Measurements from ENCODE around the gene SYPL2.
"Not testable (repeated sequence)": the region's sequence is repeated elsewhere in the genome, so short reads cannot be mapped to it uniquely, and the experiment has no call there.

The SYPL2 gene

DNA sequence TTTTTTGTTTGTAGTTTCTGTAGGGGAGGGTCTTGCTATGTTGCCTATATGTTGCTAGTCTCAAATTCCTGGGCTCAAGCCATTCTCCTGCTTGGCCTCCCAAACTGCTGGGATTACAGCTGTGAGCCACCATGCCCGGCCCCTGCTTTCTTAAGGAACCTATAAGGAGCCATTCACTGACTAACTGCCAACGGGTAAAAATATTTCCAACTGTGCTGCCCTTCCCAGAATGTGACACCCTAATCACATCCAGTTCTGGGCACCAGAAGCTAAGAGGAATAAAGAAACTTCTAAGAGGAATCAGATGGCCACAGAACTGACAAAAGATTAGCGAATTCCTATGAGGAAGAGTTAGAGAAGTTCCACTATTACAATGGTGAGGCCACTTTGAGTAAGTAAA is 6.4 kb downstream of the SYPL2 start:
- DNase-seq (ENCODE audit: low spot score) = no peak

DNA sequence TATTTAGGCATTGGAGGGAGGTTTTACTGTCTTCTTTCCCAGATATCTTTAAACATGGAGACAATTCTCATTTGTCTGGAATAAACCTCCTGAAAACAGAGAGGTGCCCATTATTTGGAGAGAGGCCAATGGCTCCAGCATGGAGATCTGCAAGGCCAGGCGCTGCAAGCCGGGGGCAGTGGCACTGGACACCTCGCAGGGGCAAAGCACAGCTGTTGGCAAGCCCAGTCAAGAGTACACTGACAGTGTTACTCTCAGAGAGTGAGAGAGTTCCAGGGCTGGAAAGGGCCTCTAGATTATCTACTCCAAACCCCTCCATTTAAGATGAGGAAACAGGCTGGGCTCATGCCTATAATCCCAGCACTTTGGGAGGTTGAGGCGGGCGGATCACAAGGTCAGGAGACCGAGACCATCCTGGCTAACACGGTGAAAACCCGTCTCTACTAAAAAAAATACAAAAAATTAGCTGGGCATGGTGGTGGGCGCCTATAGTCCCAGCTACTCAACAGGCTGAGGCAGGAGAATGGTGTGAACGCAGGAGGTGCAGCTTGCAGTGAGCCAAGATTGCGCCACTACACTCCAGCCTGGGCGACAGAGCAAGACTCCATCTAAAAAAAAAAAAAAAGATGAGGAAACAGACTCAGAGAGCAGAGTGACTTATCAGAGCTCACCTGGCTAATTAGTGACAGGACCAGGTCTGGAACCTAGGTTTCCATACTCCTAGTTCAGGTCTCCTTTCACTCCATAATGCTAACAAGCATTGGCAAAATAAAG is 7.1 kb downstream of the SYPL2 start:
- not testable (repeated sequence) for DNase-seq (ENCODE audit: low spot score)

DNA sequence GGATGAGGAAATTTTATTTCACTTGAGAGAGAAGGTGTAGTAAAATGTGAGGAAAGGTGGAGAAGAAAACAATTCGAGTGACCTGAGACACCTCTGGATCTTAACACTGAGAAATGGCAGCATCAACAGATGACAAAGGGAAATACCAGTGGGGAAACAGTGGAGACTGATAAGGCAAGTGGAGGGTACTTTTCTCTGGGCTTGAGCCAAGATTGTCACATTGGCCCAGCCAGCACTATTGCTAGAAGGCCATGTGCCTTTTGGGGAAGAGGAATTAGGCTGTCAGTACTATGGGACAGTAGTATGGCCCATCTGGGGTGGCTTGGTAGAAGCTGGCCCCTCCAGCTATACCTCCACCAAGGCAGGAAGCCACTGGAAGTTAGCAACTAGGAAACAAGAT is 8.4 kb downstream of the SYPL2 start:
- no peak for DNase-seq (ENCODE audit: low spot score)

GRCh38 chr1:109475261-109475660 is 8.9 kb downstream of the SYPL2 start:
- no peak for DNase-seq (ENCODE audit: low spot score)

GRCh38 chr1:109476825-109477224 is 10.5 kb downstream of the SYPL2 start:
- DNase-seq (ENCODE audit: low spot score) = no peak

DNA sequence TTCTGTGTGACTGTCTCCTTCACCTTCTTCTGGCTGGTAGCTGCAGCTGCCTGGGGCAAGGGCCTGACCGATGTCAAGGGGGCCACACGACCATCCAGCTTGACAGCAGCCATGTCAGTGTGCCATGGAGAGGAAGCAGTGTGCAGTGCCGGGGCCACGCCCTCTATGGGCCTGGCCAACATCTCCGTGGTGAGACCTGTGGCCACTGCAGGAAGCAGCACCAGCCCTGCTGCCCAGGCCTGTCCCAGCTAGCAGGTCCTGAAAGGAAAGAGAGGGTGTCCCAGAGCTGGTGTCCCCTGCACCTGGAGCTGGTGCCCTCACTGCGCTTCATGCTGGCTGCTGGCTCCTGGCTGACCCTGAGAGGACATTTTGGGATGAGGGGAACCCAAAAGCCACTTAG is 11.5 kb downstream of the SYPL2 start:
- DNase-seq (ENCODE audit: low spot score) = no peak

DNA sequence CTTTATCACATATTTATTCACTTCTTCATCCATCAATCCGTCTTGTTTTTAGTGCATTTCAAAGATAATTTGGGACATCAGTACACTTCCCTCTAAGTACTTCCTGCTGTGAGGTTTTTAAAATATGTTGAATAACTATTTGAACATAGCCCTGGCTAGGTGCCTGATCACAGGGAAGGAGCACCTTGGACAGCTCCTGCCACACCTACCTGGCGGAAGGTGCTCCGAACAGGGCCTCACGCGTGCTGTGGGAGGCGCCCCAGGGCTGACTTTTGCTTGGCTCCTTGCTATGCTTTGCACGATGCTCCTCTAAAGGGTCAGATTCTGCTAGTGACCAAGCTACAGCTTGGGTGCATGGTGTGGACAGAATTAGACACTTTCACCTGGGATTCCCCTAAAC is 12.5 kb downstream of the SYPL2 start:
- DNase-seq (ENCODE audit: low spot score) = no peak

- no peak for DNase-seq (ENCODE audit: low spot score)
Observed at GRCh38 chr1:109479311-109479710, 13.0 kb downstream of the SYPL2 start.

DNA sequence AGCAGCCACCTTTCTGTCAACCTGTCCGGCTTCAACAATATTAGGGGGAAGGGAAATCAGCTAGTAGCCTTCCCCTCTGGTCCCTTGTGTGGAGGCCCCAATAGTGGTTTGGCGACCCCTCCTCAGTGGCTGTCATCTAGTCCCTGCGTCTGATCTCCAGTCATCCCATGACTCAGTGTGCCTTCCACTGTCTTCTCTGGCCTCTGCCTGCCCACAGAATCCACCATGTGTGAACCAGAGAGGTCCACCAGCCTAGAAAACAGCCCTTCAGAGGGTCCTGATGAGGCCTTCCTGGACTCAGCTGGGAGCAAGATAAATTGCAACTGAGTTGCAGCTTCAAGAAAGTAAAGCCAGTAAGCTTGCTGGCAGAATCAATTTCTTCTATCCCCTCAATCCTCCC is 13.6 kb downstream of the SYPL2 start:
- DNase-seq (ENCODE audit: low spot score) = no peak

DNA sequence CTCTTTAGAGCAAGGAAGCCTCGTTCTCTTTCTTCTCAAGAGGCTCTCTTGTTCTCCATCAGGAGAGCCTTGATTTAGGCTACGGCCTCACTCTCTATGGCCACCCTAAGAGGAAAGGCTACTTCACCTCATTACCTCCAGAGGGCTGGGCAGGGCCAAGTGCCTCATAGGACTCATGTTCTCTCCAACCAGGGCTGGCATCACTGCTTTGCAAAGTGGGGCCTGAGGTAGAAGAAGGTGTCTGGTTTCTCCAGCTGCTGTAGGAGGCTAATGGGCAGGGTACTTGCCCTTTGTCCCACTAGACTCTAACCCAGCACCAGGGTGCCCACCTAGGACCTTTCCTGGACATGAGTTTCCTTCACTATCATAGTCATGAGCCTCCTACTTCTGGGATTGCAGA is 15.3 kb downstream of the SYPL2 start:
- DNase-seq (ENCODE audit: low spot score) = no peak

DNA sequence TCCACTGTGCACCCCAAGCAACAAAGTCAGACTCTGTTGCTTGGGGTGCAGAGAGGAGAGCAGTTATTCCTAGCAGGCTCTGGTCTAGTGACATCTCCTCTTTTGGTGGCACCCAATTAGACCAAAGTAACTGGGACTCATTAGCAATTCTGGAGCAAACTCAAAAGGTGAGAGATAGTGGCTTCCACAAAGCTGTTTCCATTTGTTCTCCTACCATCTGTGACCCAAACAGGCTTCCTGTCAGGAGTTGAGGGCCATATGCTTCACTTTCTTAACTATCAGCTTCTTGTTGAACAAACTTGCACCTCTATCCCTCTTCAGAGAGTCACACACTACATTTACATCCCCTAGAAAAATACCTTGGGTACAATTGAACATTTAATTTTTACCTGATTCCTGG is 15.9 kb downstream of the SYPL2 start:
- peak; percentile 68 for DNase-seq (ENCODE audit: low spot score)

- peak; percentile 64 for DNase-seq (ENCODE audit: low spot score)
Observed at GRCh38 chr1:109482791-109483671, 16.7 kb downstream of the SYPL2 start.

DNA sequence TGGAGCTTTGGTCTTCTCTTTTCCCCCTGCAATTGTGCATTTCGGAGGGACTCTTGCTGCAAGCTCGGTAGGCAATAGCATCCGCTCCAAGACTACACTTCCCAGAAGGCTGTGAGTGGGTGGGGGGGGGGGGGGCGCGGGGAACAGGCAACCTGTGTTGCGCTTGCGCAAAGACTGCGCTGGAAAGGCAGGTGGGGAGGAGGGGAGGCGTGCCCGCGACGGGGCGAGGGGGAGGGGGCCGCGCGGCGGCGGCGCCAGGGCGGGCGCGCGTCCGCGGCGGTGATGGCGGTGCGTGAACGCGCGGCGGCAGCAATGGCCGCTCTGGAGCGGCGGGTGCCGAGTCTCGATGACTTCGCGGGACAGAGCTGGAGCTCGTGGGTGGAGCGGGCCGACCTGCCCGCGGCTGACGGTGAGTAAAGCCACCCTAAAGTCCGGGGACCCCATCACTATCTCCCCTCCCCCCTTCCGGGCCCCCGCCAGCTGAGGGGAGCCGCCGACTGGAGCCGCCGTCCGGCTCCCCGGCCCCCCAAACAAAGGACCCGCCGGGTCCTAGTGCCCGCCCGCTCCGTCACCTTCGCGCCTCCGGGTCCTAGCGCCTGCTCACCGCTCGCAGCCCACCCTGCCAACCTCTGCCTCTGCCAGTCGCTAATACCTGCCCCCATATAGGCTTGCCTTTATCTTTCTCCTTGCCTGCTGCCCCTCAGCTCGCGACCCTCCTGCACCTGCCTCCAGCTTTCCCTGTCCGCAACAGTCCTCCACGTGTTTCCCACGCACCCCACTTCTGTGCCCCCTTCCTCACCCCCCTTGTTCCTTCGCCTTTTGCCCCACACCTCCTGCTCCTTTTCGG is 17.5 kb downstream of the SYPL2 start, which contains the start of gene ATXN7L2:
TSS of gene ATXN7L2 (plus strand) at position 234 of the 847 bp plus-strand sequence. CDS start at position 283, 49 bp downstream.
- peak; percentile 92 for DNase-seq (ENCODE audit: low spot score)

- no peak for DNase-seq (ENCODE audit: low spot score)
Observed at GRCh38 chr1:109484519-109484975, 18.2 kb downstream of the SYPL2 start.

DNA sequence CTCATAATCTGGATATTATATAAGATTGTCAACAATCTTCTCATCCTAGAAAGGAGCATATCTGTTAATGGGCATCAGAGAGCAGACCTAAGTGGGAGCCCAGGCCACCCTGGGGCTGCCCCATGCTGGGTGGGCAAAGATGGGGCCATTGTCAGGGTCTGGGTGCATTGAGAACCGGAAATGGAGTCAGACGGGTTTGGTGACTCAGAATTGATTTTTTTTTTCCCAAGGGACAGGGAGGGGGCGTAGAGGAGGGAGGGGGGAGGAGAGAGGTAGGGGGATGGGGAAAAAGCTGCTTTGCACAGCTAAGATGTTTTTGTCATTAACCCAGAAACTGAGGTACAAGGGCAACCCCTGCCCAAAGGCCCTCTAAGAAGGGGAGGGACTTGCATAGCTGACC is 18.7 kb downstream of the SYPL2 start:
- no peak for DNase-seq (ENCODE audit: low spot score)

DNA sequence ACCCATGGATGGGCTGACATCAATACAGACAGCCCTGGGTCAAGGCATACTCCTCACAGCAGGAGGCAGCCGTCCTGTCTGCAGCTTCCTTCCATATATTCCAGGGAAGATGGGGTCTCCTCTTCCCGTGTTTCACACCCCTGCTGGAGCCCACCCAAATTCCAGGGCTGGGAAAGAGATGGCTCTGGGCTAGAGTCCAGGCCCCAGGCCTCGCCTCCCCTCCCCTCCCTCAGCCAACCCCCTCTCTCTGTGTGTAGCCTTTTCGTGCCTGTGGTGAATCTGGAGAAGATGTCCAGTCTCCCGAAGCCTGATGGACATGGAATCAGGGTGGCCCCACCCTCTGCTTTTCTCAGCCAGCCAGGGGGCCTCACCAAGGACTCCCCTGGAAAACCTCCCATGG is 20.9 kb downstream of the SYPL2 start:
- DNase-seq (ENCODE audit: low spot score) = no peak

DNA sequence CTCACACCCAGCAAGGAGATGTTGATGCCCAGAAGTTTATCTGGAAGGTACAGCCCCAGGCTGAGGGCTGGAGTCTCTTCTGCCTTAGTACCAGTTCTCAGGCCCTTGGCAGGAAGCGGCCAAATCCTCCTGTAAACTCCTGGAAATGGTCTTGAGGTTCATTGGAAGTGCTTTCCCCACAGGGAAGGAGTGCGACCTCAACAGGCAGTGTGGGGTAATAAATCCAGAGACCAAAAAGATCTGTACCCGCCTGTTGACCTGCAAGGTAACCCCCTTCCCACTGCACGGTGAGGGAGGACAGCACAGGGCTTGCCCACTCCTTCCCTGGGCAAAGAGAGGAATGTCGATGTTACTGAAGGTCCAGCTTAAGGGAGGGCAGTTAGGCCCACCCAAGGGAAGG is 21.9 kb downstream of the SYPL2 start:
- no peak for DNase-seq (ENCODE audit: low spot score)

- no peak for DNase-seq (ENCODE audit: low spot score)
Observed at GRCh38 chr1:109488696-109489095, 22.4 kb downstream of the SYPL2 start.

GRCh38 chr1:109490029-109490933 is 23.9 kb downstream of the SYPL2 start:
- peak; percentile 89 for DNase-seq (ENCODE audit: low spot score)

- no peak for DNase-seq (ENCODE audit: low spot score)
Observed at GRCh38 chr1:109490934-109491302, 24.6 kb downstream of the SYPL2 start.

- DNase-seq (ENCODE audit: low spot score) = peak; percentile 54
Observed at GRCh38 chr1:109491372-109491771, 25.0 kb downstream of the SYPL2 start.

Measured in cerebellar cortex (tissue), 1 donor.